GM04504 (cell line): ENCODE measurements around the gene PTPRU.

Experiments used
- DNase-seq: peaks from one replicate; pipeline ENCODE4 v3.0.0-alpha.2; 2012; ENCODE audit warnings: low read depth

PTPRU gene

GRCh38 chr1:29335573-29335972 is 99.3 kb downstream of the PTPRU start:
- DNase-seq: no peak

GRCh38 chr1:29338908-29339575 is 102.7 kb downstream of the PTPRU start:
- no peak for DNase-seq

GRCh38 chr1:29341936-29342335 is 105.6 kb downstream of the PTPRU start:
- DNase-seq: no peak

GRCh38 chr1:29342351-29342750 is 106.0 kb downstream of the PTPRU start:
- no peak for DNase-seq

GRCh38 chr1:29342983-29343382 is 106.7 kb downstream of the PTPRU start:
- DNase-seq: no peak

- DNase-seq: no peak
Observed at GRCh38 chr1:29343476-29343875, 107.2 kb downstream of the PTPRU start.

GRCh38 chr1:29343908-29344307 is 107.6 kb downstream of the PTPRU start:
- DNase-seq: no peak

GRCh38 chr1:29344336-29344735 is 108.0 kb downstream of the PTPRU start:
- DNase-seq: no peak

GRCh38 chr1:29346576-29346975 is 110.3 kb downstream of the PTPRU start:
- DNase-seq: no peak

- no peak for DNase-seq
Observed at GRCh38 chr1:29349871-29350491, 113.7 kb downstream of the PTPRU start.

- DNase-seq: no peak
Observed at GRCh38 chr1:29352719-29353420, 116.5 kb downstream of the PTPRU start.

GRCh38 chr1:29354511-29355098 is 118.3 kb downstream of the PTPRU start:
- DNase-seq: no peak

GRCh38 chr1:29355375-29355774 is 119.1 kb downstream of the PTPRU start:
- DNase-seq: no peak

GRCh38 chr1:29356663-29357062 is 120.3 kb downstream of the PTPRU start:
- DNase-seq: no peak

GRCh38 chr1:29357452-29357851 is 121.1 kb downstream of the PTPRU start:
- no peak for DNase-seq

GRCh38 chr1:29358183-29358582 is 121.9 kb downstream of the PTPRU start:
- DNase-seq: no peak

GRCh38 chr1:29360768-29361167 is 124.4 kb downstream of the PTPRU start:
- DNase-seq: no peak

GRCh38 chr1:29361686-29362085 is 125.4 kb downstream of the PTPRU start:
- DNase-seq: no peak

GRCh38 chr1:29362116-29362515 is 125.8 kb downstream of the PTPRU start:
- no peak for DNase-seq

GRCh38 chr1:29362764-29363163 is 126.4 kb downstream of the PTPRU start:
- no peak for DNase-seq

- no peak for DNase-seq
Observed at GRCh38 chr1:29363536-29363935, 127.2 kb downstream of the PTPRU start.

GRCh38 chr1:29364101-29364678 is 127.9 kb downstream of the PTPRU start:
- DNase-seq: no peak
